Fibroblast of upper back skin (primary cell): ENCODE results near the gene ACOX3.
"Not testable (repeated sequence)": the region's sequence is repeated elsewhere in the genome, so short reads cannot be mapped to it uniquely, and the experiment has no call there.

Source experiments
- DNase-seq: peaks from one replicate; pipeline ENCODE4 v3.0.0-alpha.2; 2013

The ACOX3 gene

GRCh38 chr4:8403173-8403753 is 37.3 kb downstream of the ACOX3 start:
- DNase-seq = peak; percentile 77

- DNase-seq = no peak
These were observed 37.9 kb downstream of the ACOX3 start for GRCh38 chr4:8402640-8403039.

- no peak for DNase-seq
These were observed 38.3 kb downstream of the ACOX3 start for GRCh38 chr4:8402181-8402597.

DNA sequence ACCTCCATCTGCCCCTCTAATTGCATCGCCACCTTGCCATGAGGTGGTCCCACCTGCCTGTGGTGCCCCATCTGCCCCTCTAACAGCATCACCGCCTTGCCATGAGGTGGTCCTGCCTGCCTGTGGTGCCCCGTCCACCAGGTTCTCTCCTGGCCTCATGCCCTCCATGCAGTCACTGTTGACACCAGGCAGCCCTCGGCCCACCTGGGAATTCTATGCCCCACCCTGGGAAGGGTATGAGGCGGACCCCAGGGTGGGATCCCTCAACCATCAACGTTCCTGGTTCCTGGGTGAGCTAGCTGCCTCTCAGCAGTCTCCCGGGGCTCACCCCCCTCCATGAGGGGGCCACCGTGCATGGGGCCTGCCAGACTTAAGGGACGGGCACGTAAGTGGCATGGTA is 38.9 kb downstream of the ACOX3 start:
- DNase-seq = no peak

GRCh38 chr4:8400632-8401325 is 39.7 kb downstream of the ACOX3 start:
- no peak for DNase-seq

DNA sequence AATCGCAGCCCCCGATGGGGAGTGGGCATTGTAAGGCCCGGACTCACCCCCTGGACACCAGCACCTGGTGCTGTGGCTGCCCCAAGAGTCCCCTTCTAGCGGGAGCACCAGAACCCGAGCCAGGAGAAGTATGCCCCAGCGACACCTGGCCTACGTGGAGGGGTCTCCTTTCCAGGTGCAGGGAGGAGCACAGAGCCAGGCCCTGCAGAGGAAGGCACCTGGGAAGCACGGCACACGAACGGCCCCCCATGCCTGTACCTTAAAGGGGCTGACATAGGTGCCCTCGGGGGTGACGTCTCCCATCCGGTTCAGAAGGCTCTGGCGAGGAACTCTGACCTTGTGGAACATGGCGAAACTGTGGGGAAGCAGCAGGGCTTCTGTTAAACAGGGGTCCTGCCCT is 41.2 kb downstream of the ACOX3 start:
- no peak for DNase-seq

DNA sequence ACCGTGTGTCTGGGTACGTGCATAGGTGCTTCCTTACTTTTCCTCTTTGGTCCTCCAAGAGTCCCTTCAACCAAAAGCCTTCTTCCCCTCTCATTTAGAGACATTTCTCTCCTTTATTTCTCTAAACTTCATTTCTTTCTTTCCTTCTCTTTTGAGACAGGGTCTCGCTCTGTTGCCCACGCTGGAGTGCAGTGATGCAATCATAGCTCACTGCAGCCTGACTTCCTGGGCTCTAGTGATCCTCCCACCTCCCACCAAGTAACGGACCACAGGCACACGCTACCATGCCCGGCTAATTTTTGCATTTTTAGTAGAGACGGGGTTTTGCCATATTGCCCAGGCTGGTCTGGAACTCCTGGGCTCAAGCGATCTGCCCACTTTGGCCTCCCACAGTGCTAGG is 42.2 kb downstream of the ACOX3 start:
- no peak for DNase-seq

GRCh38 chr4:8396762-8397406 is 43.6 kb downstream of the ACOX3 start:
- no peak for DNase-seq

- no peak for DNase-seq
These were observed 44.8 kb downstream of the ACOX3 start for GRCh38 chr4:8395504-8396296.

DNA sequence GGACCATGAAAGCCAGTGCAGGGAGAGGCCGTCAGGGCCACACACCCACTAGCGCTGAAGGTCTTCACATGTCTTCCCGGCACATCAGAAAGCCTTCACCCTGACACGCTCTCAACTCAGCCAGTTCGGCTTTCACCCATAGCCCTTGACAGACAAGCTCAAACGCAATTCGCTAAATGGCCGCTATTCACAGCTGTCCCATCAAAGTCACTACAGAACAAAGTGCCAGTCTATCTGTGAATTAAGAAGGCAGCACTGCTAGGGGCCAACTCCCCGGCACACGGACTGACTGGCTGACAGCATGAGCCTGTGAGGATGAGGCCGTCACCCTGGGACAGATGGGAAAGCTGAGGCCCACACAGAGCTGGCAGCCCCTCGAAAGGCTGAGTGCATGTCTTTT is 45.7 kb downstream of the ACOX3 start:
- no peak for DNase-seq

- DNase-seq = peak; percentile 59
These were observed 46.4 kb downstream of the ACOX3 start for GRCh38 chr4:8394061-8394519.

DNA sequence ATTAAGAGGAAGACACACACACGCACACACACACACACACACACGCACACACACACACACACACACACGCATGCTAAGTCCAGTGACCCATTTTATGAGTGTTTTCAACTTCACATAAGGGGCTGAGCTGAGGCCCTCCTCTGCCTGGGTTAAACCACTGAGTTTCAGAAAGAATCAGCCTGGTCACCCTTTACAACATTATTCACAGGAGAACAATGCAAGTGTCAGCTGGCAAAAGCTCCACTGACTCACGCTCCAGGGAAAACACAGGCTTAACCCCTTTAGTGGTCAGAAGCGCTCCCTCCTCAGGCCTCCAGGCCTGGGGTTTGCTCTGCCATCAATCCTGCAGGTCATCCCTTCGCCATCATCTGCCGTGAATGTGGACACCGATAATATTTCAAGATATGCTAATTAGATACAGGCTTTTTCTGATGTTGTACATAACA is 46.9 kb downstream of the ACOX3 start:
- peak; percentile 95 for DNase-seq

DNA sequence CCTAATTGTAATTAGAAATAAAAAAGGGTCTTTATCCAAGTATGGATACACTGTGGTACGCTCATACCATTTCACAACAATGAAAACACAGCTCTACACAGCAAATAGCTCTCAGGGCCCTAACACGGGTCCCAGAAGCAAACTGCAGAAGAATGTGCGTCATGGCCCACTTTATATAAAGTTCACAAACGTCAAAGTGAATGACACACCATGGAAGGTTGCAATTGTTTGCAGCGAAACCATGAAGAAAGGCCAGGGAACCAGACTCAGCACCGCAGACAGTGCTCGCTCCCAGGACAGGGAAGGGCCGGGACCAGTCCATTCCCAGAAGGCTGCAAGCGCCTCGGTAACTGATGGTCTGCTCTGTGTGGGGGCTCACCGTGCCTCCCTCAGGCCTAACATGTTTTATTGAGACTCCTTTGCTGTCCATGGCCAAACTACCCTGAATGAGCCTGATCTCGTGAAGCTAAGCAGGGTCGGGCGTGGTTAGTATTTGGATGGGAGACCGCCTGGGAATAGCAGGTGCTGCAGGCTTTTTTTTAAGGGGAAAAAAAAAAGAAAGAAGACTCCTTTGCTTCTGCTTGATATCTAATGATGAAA is 47.8 kb downstream of the ACOX3 start:
- no peak for DNase-seq

GRCh38 chr4:8391972-8392371 is 48.6 kb downstream of the ACOX3 start:
- DNase-seq = peak; percentile 63

DNA sequence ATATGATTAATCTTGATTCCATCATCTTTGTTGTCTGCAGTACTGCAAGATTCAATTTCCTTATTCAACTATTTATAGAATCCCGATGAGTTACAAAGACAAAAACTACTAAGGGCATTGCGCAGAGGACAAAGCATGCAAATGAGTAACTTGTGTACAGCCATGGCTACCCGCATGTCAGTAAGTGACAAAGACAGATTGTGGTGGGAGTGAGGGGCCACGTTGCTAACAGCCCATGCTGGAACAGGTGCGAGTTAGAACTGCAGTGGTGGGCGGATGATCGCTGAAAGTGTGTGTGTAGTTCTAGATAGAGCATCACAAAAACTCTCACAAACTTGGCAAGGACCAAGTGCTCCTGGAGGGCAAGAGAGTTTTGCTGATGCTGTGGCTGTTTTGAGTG is 49.5 kb downstream of the ACOX3 start:
- DNase-seq = no peak

- no peak for DNase-seq
These were observed 49.9 kb downstream of the ACOX3 start for GRCh38 chr4:8390577-8390976.

DNA sequence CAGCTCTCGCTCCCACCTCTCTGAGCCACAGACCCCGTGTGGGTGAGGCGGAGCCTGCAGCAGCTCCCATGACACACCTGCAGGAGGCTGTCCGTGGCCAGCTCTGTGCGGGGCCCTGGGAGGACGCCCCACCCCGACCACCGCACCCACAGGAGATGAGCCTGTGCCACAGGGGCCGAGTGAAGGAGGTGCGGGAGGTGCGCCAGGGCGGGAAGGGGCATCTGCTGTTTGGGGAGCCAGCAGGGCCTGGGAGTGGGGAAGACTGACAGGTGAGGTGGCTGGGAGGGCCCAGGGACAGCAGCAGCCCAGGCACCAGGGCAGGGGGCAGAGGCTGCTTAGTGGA is 52.0 kb downstream of the ACOX3 start:
- no peak for DNase-seq

GRCh38 chr4:8387615-8388527 is 52.7 kb downstream of the ACOX3 start:
- no peak for DNase-seq

GRCh38 chr4:8387194-8387593 is 53.3 kb downstream of the ACOX3 start:
- DNase-seq = no peak

DNA sequence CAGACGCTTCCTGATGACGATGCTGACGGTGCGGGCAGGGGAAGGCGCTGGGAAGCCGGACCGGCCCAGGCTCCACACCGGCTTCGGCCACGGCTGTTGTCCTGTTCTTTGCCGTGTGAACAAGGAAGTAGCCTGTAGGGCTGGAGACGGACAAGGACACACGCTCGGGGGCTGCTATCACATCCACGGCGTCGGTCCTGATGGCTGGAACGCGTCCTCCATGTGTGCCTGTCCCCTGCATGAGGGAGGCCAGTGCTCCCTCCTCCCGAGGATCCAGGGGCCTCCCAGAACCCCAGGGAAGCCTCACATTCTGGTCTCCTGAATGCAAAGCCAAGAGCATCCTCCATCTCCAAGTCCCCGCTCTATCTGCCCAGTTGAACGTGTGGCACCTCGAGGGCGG is 53.8 kb downstream of the ACOX3 start:
- no peak for DNase-seq

DNA sequence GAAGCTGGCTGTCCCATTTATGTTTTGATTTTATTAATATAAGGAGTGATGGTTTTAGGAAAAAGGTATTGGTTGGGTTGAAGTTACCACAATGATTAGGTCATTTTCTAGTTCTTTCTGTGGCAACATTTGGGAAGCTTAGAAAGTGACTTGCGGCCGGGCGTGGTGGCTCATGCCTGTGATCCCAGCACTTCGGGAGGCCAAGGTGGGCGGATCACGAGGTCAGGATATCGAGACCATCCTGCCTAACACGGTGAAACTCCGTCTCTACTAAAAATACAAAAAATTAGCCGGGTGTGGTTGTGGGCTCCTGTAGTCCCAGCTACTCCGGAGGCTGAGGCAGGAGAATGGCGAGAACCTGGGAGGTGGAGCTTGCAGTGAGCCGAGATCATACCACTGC is 54.4 kb downstream of the ACOX3 start:
- DNase-seq = not testable (repeated sequence)

DNA sequence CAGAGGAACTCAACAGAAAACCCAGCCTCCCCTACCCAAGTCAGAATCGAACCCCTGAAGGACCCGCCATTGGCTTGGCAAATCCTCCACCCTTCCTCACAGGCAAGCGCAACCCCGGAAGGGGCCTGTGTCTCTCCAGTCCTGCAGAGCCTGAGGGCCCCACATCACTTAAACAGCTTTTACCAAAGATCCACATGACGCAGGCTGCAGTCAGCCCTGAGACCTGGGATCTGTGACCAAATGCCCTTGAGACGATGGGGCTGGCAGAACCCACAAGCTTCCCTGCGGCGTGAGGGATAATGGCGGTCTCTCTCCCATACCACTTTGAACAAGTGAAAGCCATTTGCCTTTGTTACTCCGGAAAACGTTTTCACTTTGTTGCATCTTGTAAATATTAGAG is 54.9 kb downstream of the ACOX3 start:
- no peak for DNase-seq
